ENCODE data around the gene SPATA19.
"Not testable (repeated sequence)": the region's sequence is repeated elsewhere in the genome, so short reads cannot be mapped to it uniquely, and the experiment has no call there.

The SPATA19 gene

GRCh38 chr11:133845413-133845812, at the start of gene SPATA19:
TSS of gene SPATA19 (minus strand) at chr11:133845513. CDS start at chr11:133845446, 67 bp downstream.
- no peak for DNase-seq (ENCODE audit: low spot score)
- FAIRE-seq = no peak

- FAIRE-seq = no peak
- DNase-seq (ENCODE audit: low spot score) = no peak
Observed at GRCh38 chr11:133895061-133895479, 49.8 kb upstream of the SPATA19 start.

- FAIRE-seq = no peak
Observed at GRCh38 chr11:133893381-133893780, 48.1 kb upstream of the SPATA19 start.

GRCh38 chr11:133892584-133893380, 47.5 kb upstream of the SPATA19 start:
- DNase-seq (ENCODE audit: low spot score) (no peak), FAIRE-seq (no peak)

More at GRCh38 chr11:133893381-133893780, 48.1 kb upstream of the SPATA19 start:
- no peak for DNase-seq (ENCODE audit: low spot score)

GRCh38 chr11:133892126-133892525, 46.8 kb upstream of the SPATA19 start:
- no peak for DNase-seq (ENCODE audit: low spot score)
- no peak for FAIRE-seq

- DNase-seq (ENCODE audit: low spot score) (no peak), FAIRE-seq (no peak)
Observed at GRCh38 chr11:133889893-133890292, 44.6 kb upstream of the SPATA19 start.

- FAIRE-seq = no peak
- no peak for DNase-seq (ENCODE audit: low spot score)
Observed at GRCh38 chr11:133889188-133889587, 43.9 kb upstream of the SPATA19 start.

- FAIRE-seq (no peak), DNase-seq (ENCODE audit: low spot score) (no peak)
Observed at GRCh38 chr11:133887692-133888332, 42.5 kb upstream of the SPATA19 start.

- DNase-seq (ENCODE audit: low spot score) = no peak
- FAIRE-seq = no peak
Observed at GRCh38 chr11:133886029-133886428, 40.7 kb upstream of the SPATA19 start.

GRCh38 chr11:133872160-133872559, 26.8 kb upstream of the SPATA19 start:
- DNase-seq (ENCODE audit: low spot score) (no peak), FAIRE-seq (no peak)

- no peak for FAIRE-seq
Observed at GRCh38 chr11:133867456-133867855, 22.1 kb upstream of the SPATA19 start.

GRCh38 chr11:133865466-133865865, 20.2 kb upstream of the SPATA19 start:
- no peak for DNase-seq (ENCODE audit: low spot score)
- FAIRE-seq = no peak

More at GRCh38 chr11:133867456-133867855, 22.1 kb upstream of the SPATA19 start:
- no peak for DNase-seq (ENCODE audit: low spot score)

GRCh38 chr11:133864756-133865155, 19.4 kb upstream of the SPATA19 start:
- DNase-seq (ENCODE audit: low spot score) (no peak), FAIRE-seq (no peak)

- DNase-seq (ENCODE audit: low spot score) (no peak), FAIRE-seq (no peak)
Observed at GRCh38 chr11:133860151-133860550, 14.8 kb upstream of the SPATA19 start.

- FAIRE-seq; DNase-seq (ENCODE audit: low spot score): not testable (repeated sequence)
Observed at GRCh38 chr11:133854330-133854960, 9.1 kb upstream of the SPATA19 start.

GRCh38 chr11:133844217-133844616, 1.1 kb downstream of the SPATA19 start:
- DNase-seq (ENCODE audit: low spot score) = no peak
- FAIRE-seq = no peak

- DNase-seq (ENCODE audit: low spot score) (no peak), FAIRE-seq (no peak)
Observed at GRCh38 chr11:133843454-133843987, 1.8 kb downstream of the SPATA19 start.

GRCh38 chr11:133842730-133843129, 2.6 kb downstream of the SPATA19 start:
- DNase-seq (ENCODE audit: low spot score) (no peak), FAIRE-seq (no peak)

GRCh38 chr11:133842053-133842452, 3.3 kb downstream of the SPATA19 start:
- no peak for FAIRE-seq
- no peak for DNase-seq (ENCODE audit: low spot score)

- DNase-seq (ENCODE audit: low spot score) (no peak), FAIRE-seq (no peak)
Observed at GRCh38 chr11:133841279-133842043, 3.9 kb downstream of the SPATA19 start.

GRCh38 chr11:133840479-133840941, 4.8 kb downstream of the SPATA19 start:
- DNase-seq (ENCODE audit: low spot score) (no peak), FAIRE-seq (no peak)

Data from RCC 7860 (cell line).